ENCODE measurements around the gene ZNF521. TPM values are rescaled to one million over a fixed set of nuclear protein-coding genes. Genes with fewer than 3 reads are reported as not detected.

ZNF521 gene
- total RNA-seq, 1 experiment from 2014 or later: not detected

DNA sequence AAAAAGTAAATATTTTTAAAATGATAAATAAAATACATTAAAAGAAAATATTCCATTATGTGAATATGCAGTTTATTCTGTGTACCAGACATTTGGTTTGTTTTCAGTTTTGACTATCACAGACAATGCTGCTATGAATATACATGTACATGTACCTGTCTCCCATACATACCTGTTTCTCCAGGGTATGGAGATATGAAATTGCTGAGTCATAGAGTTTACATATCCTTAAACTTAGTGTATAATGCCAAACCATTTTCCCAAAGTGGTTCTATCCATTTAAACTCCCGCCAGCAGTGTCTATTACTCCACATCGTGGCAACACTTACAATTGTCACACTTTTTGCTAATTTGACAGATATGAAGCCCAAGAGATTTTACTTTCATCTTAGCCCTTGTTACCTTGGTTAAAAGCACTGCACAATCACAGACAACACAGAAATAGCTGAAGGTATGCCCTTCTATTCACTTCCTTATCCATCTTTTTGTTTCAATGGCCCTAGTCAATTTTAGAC lies 56.3 kb downstream of the ZNF521 start:
- no peak overlapping the region for H3K4me3 ChIP-seq (ENCODE audit: low read length)
- H3K9me3 ChIP-seq (ENCODE audit: low read length): no peaks in the 10 kb centered on the region
- DNase-seq: no peak
- H3K9me2 ChIP-seq (replicated peaks; ENCODE audit: insufficient read depth, low read length): no peaks in the 10 kb centered on the region
- no peak overlapping the region for H2AFZ ChIP-seq (ENCODE audit: low read length)
- H3K9ac ChIP-seq (ENCODE audit: low read length): no peak overlapping the region
- no peaks in the 10 kb centered on the region for H3K4me1 ChIP-seq (ENCODE audit: low read length)
- no peaks in the 10 kb centered on the region for H4K20me1 ChIP-seq (ENCODE audit: insufficient read depth, low read depth, low read length)
- no peaks in the 10 kb centered on the region for H3K36me3 ChIP-seq (ENCODE audit: insufficient read depth, low read length)
- H3K4me2 ChIP-seq (ENCODE audit: low read depth, low read length, poor library complexity, severe bottlenecking): no peak overlapping the region
- no peaks in the 10 kb centered on the region for H3K79me2 ChIP-seq (ENCODE audit: low read length)
- no peaks in the 10 kb centered on the region for H3K27me3 ChIP-seq (ENCODE audit: low read length)
- H3K27ac ChIP-seq (ENCODE audit: low read length): no peak overlapping the region

DNA sequence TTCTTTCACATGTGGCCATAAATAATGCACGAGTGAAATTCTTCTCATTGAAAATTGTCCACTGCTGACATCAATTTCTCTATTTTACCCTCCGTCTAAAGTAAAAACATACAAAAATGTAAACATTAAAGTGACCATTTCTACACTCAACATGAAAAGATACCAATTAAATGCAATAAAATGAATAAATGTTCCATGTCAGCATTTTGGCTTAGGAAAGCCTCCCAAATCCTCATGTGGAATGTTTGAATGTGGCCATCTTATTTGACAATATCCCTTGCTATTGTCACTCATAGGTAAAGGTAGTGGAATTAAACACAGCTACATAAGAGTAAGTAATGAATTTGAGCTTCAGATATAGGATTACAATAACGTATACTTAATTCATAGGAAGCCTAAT lies 60.8 kb downstream of the ZNF521 start:
- H2AFZ ChIP-seq (ENCODE audit: low read length): no peak overlapping the region
- no peaks in the 10 kb centered on the region for H3K4me1 ChIP-seq (ENCODE audit: low read length)
- no peaks in the 10 kb centered on the region for H4K20me1 ChIP-seq (ENCODE audit: insufficient read depth, low read depth, low read length)
- H3K36me3 ChIP-seq (ENCODE audit: insufficient read depth, low read length): no peaks in the 10 kb centered on the region
- no peaks in the 10 kb centered on the region for H3K9me3 ChIP-seq (ENCODE audit: low read length)
- H3K9ac ChIP-seq (ENCODE audit: low read length): no peak overlapping the region
- H3K27me3 ChIP-seq (ENCODE audit: low read length): no peaks in the 10 kb centered on the region
- no peak for DNase-seq
- H3K27ac ChIP-seq (ENCODE audit: low read length): no peak overlapping the region
- no peaks in the 10 kb centered on the region for H3K79me2 ChIP-seq (ENCODE audit: low read length)
- no peak overlapping the region for H3K4me2 ChIP-seq (ENCODE audit: low read depth, low read length, poor library complexity, severe bottlenecking)
- H3K9me2 ChIP-seq (replicated peaks; ENCODE audit: insufficient read depth, low read length): no peaks in the 10 kb centered on the region
- no peak overlapping the region for H3K4me3 ChIP-seq (ENCODE audit: low read length)

DNA sequence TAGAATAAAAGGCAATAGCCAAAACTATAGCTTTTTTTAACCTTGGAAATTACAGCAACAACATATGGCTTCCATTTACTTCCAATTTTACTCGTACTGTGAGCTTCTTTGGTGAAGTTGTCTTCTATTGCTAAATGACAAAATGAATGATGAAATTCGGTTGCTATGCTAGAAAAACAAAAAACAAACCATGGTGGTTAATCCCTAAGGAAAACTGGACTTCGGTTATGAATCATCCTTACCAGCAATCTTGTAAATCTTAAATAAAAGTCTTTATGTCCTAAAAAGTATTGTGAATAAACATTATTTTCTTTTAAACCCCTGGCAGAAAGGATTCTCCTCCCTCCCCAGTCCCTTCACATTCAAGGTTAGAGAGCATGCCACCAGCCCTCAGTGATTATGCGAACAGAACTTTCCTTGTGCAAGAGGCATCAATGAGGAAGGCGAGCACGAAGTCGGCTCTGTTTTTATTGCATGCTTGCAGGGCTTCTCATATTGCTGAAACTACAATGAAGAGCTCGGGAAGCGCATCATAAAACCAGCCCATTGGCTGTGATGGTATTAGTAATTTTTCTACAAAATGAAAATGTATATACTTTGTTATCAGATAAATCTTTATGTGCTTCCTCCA lies 62.9 kb downstream of the ZNF521 start:
- H3K9me2 ChIP-seq (replicated peaks; ENCODE audit: insufficient read depth, low read length): no peaks in the 10 kb centered on the region
- no peak overlapping the region for H3K4me3 ChIP-seq (ENCODE audit: low read length)
- no peaks in the 10 kb centered on the region for H3K9me3 ChIP-seq (ENCODE audit: low read length)
- no peaks in the 10 kb centered on the region for H4K20me1 ChIP-seq (ENCODE audit: insufficient read depth, low read depth, low read length)
- no peaks in the 10 kb centered on the region for H3K36me3 ChIP-seq (ENCODE audit: insufficient read depth, low read length)
- H3K4me1 ChIP-seq (ENCODE audit: low read length): no peaks in the 10 kb centered on the region
- H2AFZ ChIP-seq (ENCODE audit: low read length): no peak overlapping the region
- H3K27me3 ChIP-seq (ENCODE audit: low read length): no peaks in the 10 kb centered on the region
- DNase-seq: no peak
- H3K4me2 ChIP-seq (ENCODE audit: low read depth, low read length, poor library complexity, severe bottlenecking): no peak overlapping the region
- H3K9ac ChIP-seq (ENCODE audit: low read length): no peak overlapping the region
- H3K79me2 ChIP-seq (ENCODE audit: low read length): no peaks in the 10 kb centered on the region
- no peak overlapping the region for H3K27ac ChIP-seq (ENCODE audit: low read length)

DNA sequence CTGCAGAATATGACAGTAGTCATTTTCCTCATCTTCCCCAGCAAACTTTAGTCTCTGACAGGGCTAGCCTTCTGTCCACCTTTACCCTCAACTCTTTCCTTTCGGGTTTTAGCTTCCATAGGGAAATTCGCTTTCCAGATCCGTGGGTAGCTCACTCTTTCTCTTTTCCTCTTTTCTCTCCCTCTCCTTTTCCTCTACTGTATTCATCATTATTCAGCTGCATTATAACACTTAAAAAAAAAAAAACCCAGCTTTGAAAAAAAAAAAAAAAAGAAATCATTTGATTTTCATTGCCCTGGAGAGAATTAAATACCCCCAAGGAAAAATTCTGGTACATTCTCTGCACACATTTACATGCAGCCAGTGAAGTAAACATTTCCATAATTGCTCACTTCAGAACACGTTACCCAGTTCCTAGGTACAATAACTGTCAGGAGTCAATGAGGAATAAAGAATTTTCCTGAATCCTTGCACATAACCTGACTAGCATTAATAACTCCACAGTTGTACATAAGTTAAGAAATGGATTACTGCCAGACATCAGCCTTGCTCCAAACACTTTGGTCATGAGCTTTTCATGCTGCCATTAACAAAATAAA lies 63.5 kb downstream of the ZNF521 start:
- H4K20me1 ChIP-seq (ENCODE audit: insufficient read depth, low read depth, low read length): no peaks in the 10 kb centered on the region
- no peaks in the 10 kb centered on the region for H3K9me2 ChIP-seq (replicated peaks; ENCODE audit: insufficient read depth, low read length)
- H3K4me3 ChIP-seq (ENCODE audit: low read length): no peak overlapping the region

DNA sequence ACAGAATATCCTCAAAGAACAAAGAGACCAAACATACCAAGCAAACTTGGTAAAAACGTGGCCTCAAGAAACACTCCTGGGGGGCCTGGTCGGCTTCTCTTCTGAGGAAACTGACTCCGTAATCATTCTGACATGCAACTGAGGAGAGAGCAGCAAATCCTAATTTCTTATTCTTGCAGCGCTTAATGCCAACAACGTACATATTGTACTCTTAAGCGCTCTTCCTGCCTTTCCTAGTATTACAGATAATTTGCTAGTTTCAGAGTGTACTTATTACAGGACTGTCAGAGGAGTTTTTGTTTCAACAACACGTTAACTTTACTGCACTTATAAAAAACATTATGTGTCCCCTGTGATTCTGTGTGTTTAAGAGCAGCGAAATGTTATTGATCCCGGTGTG lies 64.9 kb downstream of the ZNF521 start:
- no peak overlapping the region for H3K27ac ChIP-seq (ENCODE audit: low read length)
- H4K20me1 ChIP-seq (ENCODE audit: insufficient read depth, low read depth, low read length): no peaks in the 10 kb centered on the region
- no peaks in the 10 kb centered on the region for H3K36me3 ChIP-seq (ENCODE audit: insufficient read depth, low read length)
- no peak for DNase-seq
- no peaks in the 10 kb centered on the region for H3K9me2 ChIP-seq (replicated peaks; ENCODE audit: insufficient read depth, low read length)
- H3K4me3 ChIP-seq (ENCODE audit: low read length): no peak overlapping the region
- H3K4me2 ChIP-seq (ENCODE audit: low read depth, low read length, poor library complexity, severe bottlenecking): no peak overlapping the region
- H3K9me3 ChIP-seq (ENCODE audit: low read length): no peaks in the 10 kb centered on the region
- no peaks in the 10 kb centered on the region for H3K79me2 ChIP-seq (ENCODE audit: low read length)
- no peaks in the 10 kb centered on the region for H3K27me3 ChIP-seq (ENCODE audit: low read length)
- H2AFZ ChIP-seq (ENCODE audit: low read length): no peak overlapping the region
- H3K4me1 ChIP-seq (ENCODE audit: low read length): no peaks in the 10 kb centered on the region
- H3K9ac ChIP-seq (ENCODE audit: low read length): no peak overlapping the region

More for the DNA sequence above, 63.5 kb downstream of the ZNF521 start:
- H3K9me3 ChIP-seq (ENCODE audit: low read length): no peaks in the 10 kb centered on the region
- H3K27ac ChIP-seq (ENCODE audit: low read length): no peak overlapping the region
- no peaks in the 10 kb centered on the region for H3K79me2 ChIP-seq (ENCODE audit: low read length)
- no peak for DNase-seq
- H3K4me1 ChIP-seq (ENCODE audit: low read length): no peaks in the 10 kb centered on the region
- H3K27me3 ChIP-seq (ENCODE audit: low read length): no peaks in the 10 kb centered on the region
- H3K9ac ChIP-seq (ENCODE audit: low read length): no peak overlapping the region
- H3K4me2 ChIP-seq (ENCODE audit: low read depth, low read length, poor library complexity, severe bottlenecking): no peak overlapping the region
- no peaks in the 10 kb centered on the region for H3K36me3 ChIP-seq (ENCODE audit: insufficient read depth, low read length)
- no peak overlapping the region for H2AFZ ChIP-seq (ENCODE audit: low read length)

DNA sequence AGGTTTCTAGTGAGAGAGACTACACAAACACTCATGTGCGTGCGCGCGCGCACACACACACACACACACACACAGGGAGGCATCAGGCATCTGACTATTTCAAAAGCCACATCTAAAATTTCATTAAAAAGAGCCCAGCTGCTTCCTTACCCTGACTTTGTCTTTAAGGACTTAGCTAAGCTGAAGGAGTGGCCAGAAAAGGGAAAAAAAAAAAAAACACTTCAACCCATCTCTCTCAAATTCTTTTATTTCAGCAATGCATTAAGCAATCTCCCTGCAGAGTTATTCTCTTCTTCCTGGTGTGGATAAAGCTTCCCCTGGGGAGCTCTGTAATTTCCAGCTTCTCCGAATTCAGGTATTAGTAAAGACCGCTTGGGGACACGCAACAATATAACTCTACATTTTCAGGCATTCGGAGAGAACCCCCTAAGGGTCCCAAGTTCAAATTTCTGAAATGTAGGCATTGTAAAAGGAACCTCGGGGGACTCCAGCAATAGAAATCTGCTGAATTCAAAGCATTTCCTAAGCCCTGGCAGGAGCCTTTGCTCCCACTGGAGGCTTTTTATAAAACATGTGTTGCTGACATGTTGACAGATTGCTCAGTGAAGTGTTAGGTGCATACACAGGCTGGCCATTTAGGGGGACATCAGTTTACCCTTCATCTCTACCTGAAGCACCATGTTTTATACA lies 67.0 kb downstream of the ZNF521 start:
- Histone ChIP-seq H3K4me3 (ENCODE audit: low read length) (no peak overlapping the region), H3K27ac (ENCODE audit: low read length) (no peak overlapping the region), H3K9me2 (replicated peaks; ENCODE audit: insufficient read depth, low read length) (no peaks in the 10 kb centered on the region), H4K20me1 (ENCODE audit: insufficient read depth, low read depth, low read length) (no peaks in the 10 kb centered on the region), H3K79me2 (ENCODE audit: low read length) (no peaks in the 10 kb centered on the region), H3K9ac (ENCODE audit: low read length) (no peak overlapping the region), H3K9me3 (ENCODE audit: low read length) (no peaks in the 10 kb centered on the region), H2AFZ (ENCODE audit: low read length) (no peak overlapping the region), H3K4me1 (ENCODE audit: low read length) (no peaks in the 10 kb centered on the region), H3K27me3 (ENCODE audit: low read length) (no peaks in the 10 kb centered on the region), H3K4me2 (ENCODE audit: low read depth, low read length, poor library complexity, severe bottlenecking) (no peak overlapping the region), H3K36me3 (ENCODE audit: insufficient read depth, low read length) (no peaks in the 10 kb centered on the region)
- no peak for DNase-seq

DNA sequence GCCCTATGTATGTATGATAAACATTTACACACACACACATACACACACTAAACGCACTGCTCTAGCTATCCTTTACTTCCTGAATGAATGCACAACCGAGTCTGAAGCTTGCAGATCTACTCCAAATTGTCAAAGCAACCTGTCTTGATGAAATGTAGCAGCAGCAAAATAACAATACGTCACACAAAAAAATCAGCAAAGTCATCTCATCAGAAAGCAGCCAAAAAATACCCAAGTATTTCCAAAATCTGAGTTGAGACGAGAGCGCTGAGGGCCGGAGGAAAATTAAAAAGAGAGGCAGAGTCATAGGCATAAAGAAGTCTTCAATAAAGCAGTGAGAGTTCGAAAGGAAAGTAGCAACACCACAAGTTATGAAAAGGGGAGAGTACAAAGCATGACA lies 67.7 kb downstream of the ZNF521 start:
- Histone ChIP-seq H3K27me3 (ENCODE audit: low read length) (no peaks in the 10 kb centered on the region), H4K20me1 (ENCODE audit: insufficient read depth, low read depth, low read length) (no peaks in the 10 kb centered on the region), H3K4me2 (ENCODE audit: low read depth, low read length, poor library complexity, severe bottlenecking) (no peak overlapping the region), H3K9me3 (ENCODE audit: low read length) (no peaks in the 10 kb centered on the region), H3K9ac (ENCODE audit: low read length) (no peak overlapping the region), H3K79me2 (ENCODE audit: low read length) (no peaks in the 10 kb centered on the region), H3K36me3 (ENCODE audit: insufficient read depth, low read length) (no peaks in the 10 kb centered on the region), H3K4me1 (ENCODE audit: low read length) (no peaks in the 10 kb centered on the region), H3K9me2 (replicated peaks; ENCODE audit: insufficient read depth, low read length) (no peaks in the 10 kb centered on the region), H3K4me3 (ENCODE audit: low read length) (no peak overlapping the region), H3K27ac (ENCODE audit: low read length) (no peak overlapping the region), H2AFZ (ENCODE audit: low read length) (no peak overlapping the region)
- no peak for DNase-seq

DNA sequence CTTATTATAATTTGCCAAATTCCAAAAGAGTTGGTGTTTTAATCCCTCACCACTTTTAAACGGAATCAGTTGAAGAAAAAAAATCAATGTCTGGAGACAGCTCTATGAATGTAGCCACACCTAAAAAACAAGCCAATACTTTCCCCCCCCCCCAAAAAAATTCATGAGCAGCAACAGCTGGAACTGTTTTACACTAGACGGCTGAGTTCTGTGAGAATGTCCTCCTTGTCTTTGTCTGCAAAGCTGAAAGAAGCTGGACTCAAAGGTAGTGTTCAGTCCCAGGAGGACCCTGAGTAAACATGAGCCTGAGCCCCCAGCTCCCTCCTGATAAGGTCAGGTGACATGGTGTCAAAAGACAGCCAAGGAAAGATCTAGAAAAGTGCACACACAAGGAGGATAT lies 68.2 kb downstream of the ZNF521 start:
- H3K36me3 ChIP-seq (ENCODE audit: insufficient read depth, low read length): no peaks in the 10 kb centered on the region
- H3K9ac ChIP-seq (ENCODE audit: low read length): no peak overlapping the region
- H4K20me1 ChIP-seq (ENCODE audit: insufficient read depth, low read depth, low read length): no peaks in the 10 kb centered on the region
- H2AFZ ChIP-seq (ENCODE audit: low read length): no peak overlapping the region
- no peaks in the 10 kb centered on the region for H3K27me3 ChIP-seq (ENCODE audit: low read length)
- DNase-seq: no peak
- H3K9me3 ChIP-seq (ENCODE audit: low read length): no peaks in the 10 kb centered on the region
- H3K79me2 ChIP-seq (ENCODE audit: low read length): no peaks in the 10 kb centered on the region
- H3K27ac ChIP-seq (ENCODE audit: low read length): no peak overlapping the region
- H3K4me3 ChIP-seq (ENCODE audit: low read length): no peak overlapping the region
- no peak overlapping the region for H3K4me2 ChIP-seq (ENCODE audit: low read depth, low read length, poor library complexity, severe bottlenecking)
- no peaks in the 10 kb centered on the region for H3K4me1 ChIP-seq (ENCODE audit: low read length)
- no peaks in the 10 kb centered on the region for H3K9me2 ChIP-seq (replicated peaks; ENCODE audit: insufficient read depth, low read length)
